Measurements from ENCODE around the gene ACOT12. TPM values are rescaled to one million over a fixed set of nuclear protein-coding genes. Genes with fewer than 3 reads are reported as not detected.

Gene ACOT12
- polyA plus RNA-seq, 1 donor (not counting 4 experiments of a cell fraction or from before 2014, with no cell fraction given), result not detected

GRCh38 chr5:81308836-81309235 lies 85.1 kb downstream of the ACOT12 start:
- Histone ChIP-seq H3K79me2 (ENCODE audit: control insufficient read depth, insufficient read depth, low read length) (peaks cover 13% of the 10 kb centered on the region), H3K9me3 (ENCODE audit: control insufficient read depth, low read depth, low read length) (no peaks in the 10 kb centered on the region), H3K36me3 (ENCODE audit: control insufficient read depth in 2 of 2, extremely low read depth in 1 of 2, insufficient read depth in 2 of 2, low read length in 2 of 2) (peaks cover 5 to 13% of the 10 kb centered on the region in 2 experiments), H3K27me3 (ENCODE audit: control insufficient read depth, extremely low read depth, insufficient read depth, low read length) (no peaks in the 10 kb centered on the region), H3K27ac (ENCODE audit: control insufficient read depth, insufficient read depth, low read length) (no peak overlapping the region), H3K4me2 (ENCODE audit: control insufficient read depth, extremely low read depth, insufficient read depth, low read depth, low read length) (no peak overlapping the region), H4K20me1 (ENCODE audit: control insufficient read depth, extremely low read depth, insufficient read depth, low read length) (no peaks in the 10 kb centered on the region), H3K9ac (ENCODE audit: control insufficient read depth, extremely low read depth, insufficient read depth, low read length) (no peak overlapping the region), H3K9me1 (ENCODE audit: control insufficient read depth, extremely low read depth, insufficient read depth, low read length) (no peaks in the 10 kb centered on the region), H3K4me3 (ENCODE audit: control insufficient read depth in 2 of 3, extremely low read depth in 1 of 3, insufficient read depth in 2 of 3, low read depth in 1 of 3, low read length in 3 of 3) (no peak overlapping the region), H2AFZ (ENCODE audit: control insufficient read depth, low read length) (no peak overlapping the region), H3K4me1 (ENCODE audit: control insufficient read depth, extremely low read depth, insufficient read depth, low read length) (no peaks in the 10 kb centered on the region)
- no peak for FAIRE-seq
- TF ChIP-seq, protein P1, sequence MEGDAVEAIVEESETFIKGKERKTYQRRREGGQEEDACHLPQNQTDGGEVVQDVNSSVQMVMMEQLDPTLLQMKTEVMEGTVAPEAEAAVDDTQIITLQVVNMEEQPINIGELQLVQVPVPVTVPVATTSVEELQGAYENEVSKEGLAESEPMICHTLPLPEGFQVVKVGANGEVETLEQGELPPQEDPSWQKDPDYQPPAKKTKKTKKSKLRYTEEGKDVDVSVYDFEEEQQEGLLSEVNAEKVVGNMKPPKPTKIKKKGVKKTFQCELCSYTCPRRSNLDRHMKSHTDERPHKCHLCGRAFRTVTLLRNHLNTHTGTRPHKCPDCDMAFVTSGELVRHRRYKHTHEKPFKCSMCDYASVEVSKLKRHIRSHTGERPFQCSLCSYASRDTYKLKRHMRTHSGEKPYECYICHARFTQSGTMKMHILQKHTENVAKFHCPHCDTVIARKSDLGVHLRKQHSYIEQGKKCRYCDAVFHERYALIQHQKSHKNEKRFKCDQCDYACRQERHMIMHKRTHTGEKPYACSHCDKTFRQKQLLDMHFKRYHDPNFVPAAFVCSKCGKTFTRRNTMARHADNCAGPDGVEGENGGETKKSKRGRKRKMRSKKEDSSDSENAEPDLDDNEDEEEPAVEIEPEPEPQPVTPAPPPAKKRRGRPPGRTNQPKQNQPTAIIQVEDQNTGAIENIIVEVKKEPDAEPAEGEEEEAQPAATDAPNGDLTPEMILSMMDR (optimal IDR thresholded peaks at IDR 0.05 in 1 of 3, IDR thresholded peaks at IDR 0.05 in 1 of 3, conservative IDR thresholded peaks at IDR 0.05 in 1 of 3; ENCODE audit: extremely low read depth in 1 of 3, insufficient read depth in 2 of 3, low read length in 3 of 3), result no peak
- no peak for TF ChIP-seq EZH2 (IDR thresholded peaks at IDR 0.05; ENCODE audit: low read length)
- no peak for DNase-seq (ENCODE audit: low read depth, low spot score)
- dilution Hi-C loops (cut with MboI; ENCODE audit: extremely low pct_ligation_motif_present, low sequenced_read_pairs), result no loop called here

DNA sequence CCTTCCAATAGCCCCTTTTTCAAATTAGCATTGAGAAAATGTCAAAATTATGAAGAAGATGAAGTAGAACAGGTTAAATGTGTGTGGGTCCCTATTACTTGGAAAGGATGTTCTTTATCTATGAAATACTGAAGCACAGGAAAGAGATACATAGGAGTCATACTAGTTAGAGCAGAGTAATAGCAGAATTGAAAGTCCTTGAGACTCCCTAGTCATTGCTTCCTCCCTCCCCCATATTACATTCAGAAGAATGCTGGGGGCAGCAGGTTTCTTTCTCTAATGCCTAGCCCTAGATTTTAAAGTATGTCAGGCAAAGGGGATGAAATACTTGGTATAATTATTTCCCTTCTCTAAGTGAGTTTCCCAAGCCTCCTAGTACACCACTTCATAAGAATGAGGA lies 88.1 kb downstream of the ACOT12 start:
- no peak overlapping the region for H2AFZ ChIP-seq (ENCODE audit: control insufficient read depth, low read length)
- no peaks in the 10 kb centered on the region for H4K20me1 ChIP-seq (ENCODE audit: control insufficient read depth, extremely low read depth, insufficient read depth, low read length)
- peaks cover 10% of the 10 kb centered on the region for H3K4me1 ChIP-seq (ENCODE audit: control insufficient read depth, extremely low read depth, insufficient read depth, low read length)
- H3K4me2 ChIP-seq (ENCODE audit: control insufficient read depth, extremely low read depth, insufficient read depth, low read depth, low read length), result no peak overlapping the region
- peaks cover 34% of the 10 kb centered on the region for H3K79me2 ChIP-seq (ENCODE audit: control insufficient read depth, insufficient read depth, low read length)
- H3K36me3 ChIP-seq (ENCODE audit: control insufficient read depth in 2 of 2, extremely low read depth in 1 of 2, insufficient read depth in 2 of 2, low read length in 2 of 2), result peaks cover 2 to 7% of the 10 kb centered on the region in 2 experiments
- no peak overlapping the region for H3K9ac ChIP-seq (ENCODE audit: control insufficient read depth, extremely low read depth, insufficient read depth, low read length)
- dilution Hi-C loops (cut with MboI; ENCODE audit: extremely low pct_ligation_motif_present, low sequenced_read_pairs), result no loop called here
- FAIRE-seq, result no peak
- no peaks in the 10 kb centered on the region for H3K27me3 ChIP-seq (ENCODE audit: control insufficient read depth, extremely low read depth, insufficient read depth, low read length)
- no peak overlapping the region for H3K27ac ChIP-seq (ENCODE audit: control insufficient read depth, insufficient read depth, low read length)
- H3K9me3 ChIP-seq (ENCODE audit: control insufficient read depth, low read depth, low read length), result no peaks in the 10 kb centered on the region
- H3K4me3 ChIP-seq (ENCODE audit: control insufficient read depth in 2 of 3, extremely low read depth in 1 of 3, insufficient read depth in 2 of 3, low read depth in 1 of 3, low read length in 3 of 3), result no peak overlapping the region
- H3K9me1 ChIP-seq (ENCODE audit: control insufficient read depth, extremely low read depth, insufficient read depth, low read length), result no peaks in the 10 kb centered on the region
- DNase-seq (ENCODE audit: low read depth, low spot score), result no peak
- TF ChIP-seq EZH2 (IDR thresholded peaks at IDR 0.05; ENCODE audit: low read length), result no peak
- TF ChIP-seq, protein P1 (optimal IDR thresholded peaks at IDR 0.05 in 1 of 3, IDR thresholded peaks at IDR 0.05 in 1 of 3, conservative IDR thresholded peaks at IDR 0.05 in 1 of 3; ENCODE audit: extremely low read depth in 1 of 3, insufficient read depth in 2 of 3, low read length in 3 of 3), result no peak

Data from keratinocyte (primary cell).